ENCODE results near the gene GJB6.
"Not testable (repeated sequence)": the region's sequence is repeated elsewhere in the genome, so short reads cannot be mapped to it uniquely, and the experiment has no call there.

The GJB6 gene
- total RNA-seq = 0 to 5.1 (median 0.60) reads per million in 4 donors

GRCh38 chr13:20231839-20232555 lies at the start of gene GJB6:
TSS of gene GJB6 (minus strand) at chr13:20232319. CDS start at chr13:20223480, 8,839 bp downstream.
- DNase-seq = peak in 3 of 5 donors; percentile 15 to 19 (median 15)

GRCh38 chr13:20276901-20277300 lies 44.8 kb upstream of the GJB6 start:
- DNase-seq = not testable (repeated sequence)

GRCh38 chr13:20274466-20274865 lies 42.3 kb upstream of the GJB6 start:
- DNase-seq = no peak

- DNase-seq = no peak
Measured at GRCh38 chr13:20272588-20273171, 40.6 kb upstream of the GJB6 start.

- DNase-seq = no peak
Measured at GRCh38 chr13:20272104-20272503, 40.0 kb upstream of the GJB6 start.

GRCh38 chr13:20271441-20271840 lies 39.3 kb upstream of the GJB6 start:
- DNase-seq = no peak

- no peak for DNase-seq
Measured at GRCh38 chr13:20270163-20270865, 38.2 kb upstream of the GJB6 start.

GRCh38 chr13:20264271-20265018 lies 32.3 kb upstream of the GJB6 start:
- peak in 1 of 5 donors; percentile 18 for DNase-seq

- no peak for DNase-seq
Measured at GRCh38 chr13:20263393-20264044, 31.4 kb upstream of the GJB6 start.

GRCh38 chr13:20258963-20259288 lies 26.8 kb upstream of the GJB6 start:
- DNase-seq = no peak

GRCh38 chr13:20258208-20258962 lies 26.3 kb upstream of the GJB6 start:
- no peak for DNase-seq

GRCh38 chr13:20254076-20254475 lies 22.0 kb upstream of the GJB6 start:
- DNase-seq = no peak

- DNase-seq = no peak
Measured at GRCh38 chr13:20249913-20250312, 17.8 kb upstream of the GJB6 start.

GRCh38 chr13:20247963-20248362 lies 15.8 kb upstream of the GJB6 start:
- DNase-seq = no peak

- no peak for DNase-seq
Measured at GRCh38 chr13:20247403-20247802, 15.3 kb upstream of the GJB6 start.

- no peak for DNase-seq
Measured at GRCh38 chr13:20241593-20241992, 9.5 kb upstream of the GJB6 start.

GRCh38 chr13:20239748-20240147 lies 7.6 kb upstream of the GJB6 start:
- DNase-seq = no peak

GRCh38 chr13:20232556-20233277 lies 598 bp upstream of the GJB6 start:
- DNase-seq = no peak

- DNase-seq = peak in 2 of 5 donors; percentile 11 to 38
Measured at GRCh38 chr13:20230913-20231838, 943 bp downstream of the GJB6 start.

GRCh38 chr13:20227730-20228129 lies 4.4 kb downstream of the GJB6 start:
- no peak for DNase-seq
